GM15510 (cell line): Measurements from ENCODE around the gene USP24.

Experiments used
- POLR2A ChIP-seq: IDR thresholded peaks from 3 replicates; pipeline ENCODE4 v1.6.1; 2011; ENCODE audit warnings: borderline replicate concordance; ENCODE audit not compliant: insufficient read length; ENCODE audit errors: extremely low read depth

USP24 gene

GRCh38 chr1:55061000-55061705 is 154.0 kb downstream of the USP24 start:
- no peak for TF ChIP-seq POLR2A

- no peak for TF ChIP-seq POLR2A
Observed at GRCh38 chr1:55060133-55060999, 154.8 kb downstream of the USP24 start.

DNA sequence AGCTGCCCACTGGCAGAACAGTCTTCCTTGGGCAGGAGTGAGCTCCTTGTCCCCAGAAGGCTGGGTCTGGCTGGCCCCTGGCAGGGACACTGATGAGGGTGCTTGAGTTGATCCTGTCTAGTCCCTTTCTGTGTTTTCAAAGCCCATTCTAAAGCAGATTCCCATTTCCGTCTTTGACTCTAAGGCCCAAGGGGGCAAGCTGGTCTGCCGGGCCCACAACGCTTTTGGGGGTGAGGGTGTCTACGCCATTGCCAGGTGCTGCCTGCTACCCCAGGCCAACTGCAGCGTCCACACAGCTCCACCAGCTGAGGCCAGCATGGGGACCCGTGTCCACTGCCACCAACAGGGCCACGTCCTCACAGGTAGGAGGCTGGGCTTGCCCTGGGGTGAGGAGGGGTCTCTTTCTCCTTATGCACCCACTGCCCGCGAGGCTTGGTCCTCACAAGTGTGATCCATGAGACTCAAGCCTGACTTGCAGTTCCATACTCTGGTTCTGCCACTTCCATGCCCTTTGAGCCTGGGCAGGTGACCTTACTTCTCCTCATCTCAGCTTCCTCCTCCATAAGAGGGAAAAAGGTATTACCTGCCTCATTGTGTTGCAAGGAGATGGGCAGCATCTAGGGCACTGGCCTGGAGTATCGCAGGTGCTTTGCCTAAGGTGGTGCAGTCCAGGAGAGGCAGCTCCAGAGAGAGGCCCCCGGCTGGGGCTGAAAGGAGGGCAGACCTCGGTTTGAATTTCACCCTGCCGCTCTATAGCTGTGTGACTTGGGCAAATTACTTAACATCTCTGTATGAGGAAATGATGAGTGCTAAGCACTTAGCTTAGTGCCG is 155.6 kb downstream of the USP24 start:
- TF ChIP-seq POLR2A: no peak

- no peak for TF ChIP-seq POLR2A
Observed at GRCh38 chr1:55057956-55058298, 157.2 kb downstream of the USP24 start.

GRCh38 chr1:55057270-55057955 is 157.8 kb downstream of the USP24 start:
- TF ChIP-seq POLR2A: no peak

DNA sequence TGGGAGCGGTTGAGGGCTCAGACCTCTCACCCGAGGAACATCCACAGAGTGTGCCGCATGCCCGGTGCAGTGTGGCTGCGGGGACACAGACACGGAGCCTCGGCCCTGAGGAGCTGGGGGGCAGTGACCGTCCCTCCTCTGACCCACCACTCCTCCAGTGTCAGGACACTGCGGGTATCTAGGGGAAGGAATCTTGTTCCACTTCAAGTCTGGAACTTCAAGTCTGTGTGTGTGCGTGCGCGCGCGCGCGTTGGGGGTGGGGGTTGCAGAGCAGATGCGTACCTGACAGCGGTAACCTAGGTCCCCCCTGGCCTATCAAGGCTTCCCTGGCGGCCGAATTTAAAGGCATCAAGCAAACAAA is 158.6 kb downstream of the USP24 start:
- no peak for TF ChIP-seq POLR2A

DNA sequence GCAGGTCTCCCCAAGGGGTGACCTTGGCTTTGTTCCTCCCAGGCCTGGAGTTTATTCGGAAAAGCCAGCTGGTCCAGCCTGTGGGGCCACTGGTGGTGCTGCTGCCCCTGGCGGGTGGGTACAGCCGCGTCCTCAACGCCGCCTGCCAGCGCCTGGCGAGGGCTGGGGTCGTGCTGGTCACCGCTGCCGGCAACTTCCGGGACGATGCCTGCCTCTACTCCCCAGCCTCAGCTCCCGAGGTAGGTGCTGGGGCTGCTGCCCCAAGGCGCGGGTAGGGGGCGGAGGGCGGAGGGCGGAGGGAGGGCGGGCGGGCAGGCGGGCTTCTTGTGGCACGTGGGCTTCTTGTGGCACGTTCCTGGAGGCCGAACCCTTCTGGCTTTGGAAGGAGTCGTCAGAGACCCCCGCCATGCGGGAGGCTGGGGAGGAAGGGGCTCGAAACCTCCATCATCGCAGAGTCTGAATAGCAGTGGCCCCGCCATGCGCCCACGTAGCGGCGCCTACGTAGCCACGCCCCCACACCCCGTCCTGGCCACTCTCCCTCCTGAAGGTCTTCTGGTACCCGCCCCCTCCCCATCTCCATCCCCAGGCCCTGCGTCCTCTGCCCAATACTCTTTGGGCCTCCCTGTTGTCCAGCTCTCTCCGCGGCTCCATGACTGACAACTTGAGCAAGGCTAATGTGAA is 159.1 kb downstream of the USP24 start:
- no peak for TF ChIP-seq POLR2A

DNA sequence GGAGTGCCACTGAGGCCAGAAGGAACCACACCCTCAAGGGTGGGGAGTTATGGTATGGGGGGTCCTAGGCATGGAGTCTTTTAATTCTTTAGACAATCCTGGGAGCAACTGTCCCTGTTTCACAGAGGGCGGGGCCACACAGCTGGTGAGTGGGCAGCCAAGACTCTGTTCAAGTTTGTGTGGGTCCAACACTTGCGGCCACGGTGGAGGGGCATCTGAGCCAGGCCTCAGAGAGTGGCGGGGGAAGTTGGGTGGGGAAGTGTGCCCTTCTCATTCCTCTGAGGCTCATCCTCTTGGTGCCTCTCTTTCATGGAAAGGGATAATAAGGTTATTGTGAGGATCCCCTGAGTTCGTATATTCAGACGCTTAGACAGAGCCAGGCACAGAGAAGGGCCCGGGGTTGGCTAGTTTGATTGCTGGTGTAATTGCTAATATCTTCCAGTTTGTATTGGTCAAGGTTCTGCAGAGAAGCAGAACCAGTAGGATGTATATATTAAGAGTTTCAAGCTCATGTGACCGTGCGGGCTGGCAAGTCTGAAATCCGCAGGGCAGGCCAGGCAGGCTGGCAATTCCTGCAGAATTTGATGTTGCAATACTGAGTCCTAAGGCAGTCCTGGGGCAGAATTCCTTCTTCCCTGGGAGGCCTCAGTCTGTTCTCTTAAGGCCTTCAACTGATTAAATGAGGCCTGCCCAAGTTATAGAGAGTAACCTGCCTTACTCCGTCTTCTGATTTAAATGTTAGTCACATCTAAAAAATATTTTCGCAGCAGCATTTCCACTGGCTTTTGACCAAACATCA is 159.9 kb downstream of the USP24 start:
- TF ChIP-seq POLR2A: no peak

DNA sequence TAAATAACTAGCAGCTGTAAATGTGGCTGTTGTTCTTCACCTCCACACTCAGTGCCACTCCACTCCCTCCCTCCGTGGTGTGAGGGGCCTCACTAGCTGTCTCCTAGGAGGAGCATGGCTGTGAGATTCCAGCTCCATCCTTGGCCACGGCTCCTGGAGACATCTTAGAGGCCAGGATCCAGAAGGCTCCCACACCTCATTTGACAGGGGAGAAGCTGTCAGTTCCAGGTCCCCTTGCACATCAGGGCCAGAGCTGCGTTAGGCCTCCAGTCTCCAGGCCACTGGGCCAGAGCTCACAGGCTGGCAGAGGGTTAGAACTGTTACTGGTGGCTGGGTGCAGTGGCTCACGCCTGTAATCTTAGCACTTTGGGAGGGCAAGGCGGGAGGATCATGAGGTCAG is 160.8 kb downstream of the USP24 start:
- TF ChIP-seq POLR2A: no peak

GRCh38 chr1:55053265-55053954 is 161.8 kb downstream of the USP24 start:
- TF ChIP-seq POLR2A: no peak

- no peak for TF ChIP-seq POLR2A
Observed at GRCh38 chr1:55052221-55053142, 162.7 kb downstream of the USP24 start.

DNA sequence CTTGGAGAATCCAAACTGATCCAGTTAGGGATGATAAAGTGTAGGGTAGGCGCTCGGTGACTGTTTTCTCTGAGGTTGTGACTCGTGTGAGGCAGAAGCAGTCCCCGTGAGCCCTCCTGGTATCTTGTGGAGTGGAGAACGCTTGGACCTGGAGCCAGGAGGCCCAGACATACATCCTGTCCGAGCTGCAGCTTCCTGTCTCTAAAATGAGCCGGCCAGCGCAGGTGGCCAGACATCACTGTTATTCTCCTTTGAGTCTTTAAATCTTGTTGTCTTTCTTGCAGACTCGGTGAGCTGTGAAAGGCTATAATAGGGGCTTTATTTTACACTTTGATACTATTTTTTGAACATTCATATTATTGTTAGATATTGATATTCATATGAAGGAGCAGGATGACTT is 163.5 kb downstream of the USP24 start:
- no peak for TF ChIP-seq POLR2A

DNA sequence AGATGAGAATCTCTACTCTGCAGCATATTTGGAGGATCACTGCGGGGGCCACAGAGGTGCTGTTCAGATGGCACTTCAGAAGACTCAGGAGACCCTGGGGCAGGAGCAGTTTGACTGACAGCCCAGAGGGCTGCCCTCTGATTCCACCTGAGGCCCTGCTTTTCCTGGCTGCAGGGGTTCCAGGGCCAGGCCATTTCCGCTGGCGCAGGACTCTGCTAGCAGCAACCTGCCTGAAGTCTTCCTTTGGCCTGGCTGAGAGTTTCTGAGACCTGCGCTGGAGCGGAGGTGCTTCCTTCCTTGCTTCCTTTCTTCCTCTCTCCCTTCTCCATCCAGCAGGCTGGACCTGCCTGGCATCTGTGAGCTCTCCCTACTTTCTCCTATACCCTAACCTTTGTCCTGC is 164.0 kb downstream of the USP24 start:
- TF ChIP-seq POLR2A: no peak

GRCh38 chr1:55050283-55050682 is 164.9 kb downstream of the USP24 start:
- no peak for TF ChIP-seq POLR2A
